Lower leg skin (tissue), 4 donors: ENCODE results near the gene ALDH18A1. TPM values are rescaled to one million over a fixed set of nuclear protein-coding genes. Genes with fewer than 3 reads are reported as not detected.

ENCODE experiments used
- DNase-seq, 2 donors: peaks; one replicate each; pipeline ENCODE4 v3.0.0-alpha.2; 2019; ENCODE audit warnings: low spot score in 2 of 2
- H3K4me3 ChIP-seq: fragments of 200-600 bp; sonication (generic); 2 replicates; pipeline ENCODE4 v1.5.1; 2017; ENCODE audit warnings: mild to moderate bottlenecking, low read depth; ENCODE audit not compliant: poor library complexity, severe bottlenecking
- POLR2A ChIP-seq, 2 donors: fragments of 450-650 bp; IDR thresholded peaks; one replicate each; pipeline ENCODE4 v1.6.1; 2016 to 2017; ENCODE audit warnings: antibody characterized with exemption in 2 of 2, mild to moderate bottlenecking in 1 of 2, moderate library complexity in 1 of 2
- WGBS, 2 donors: methylation state at CpG; one replicate each; pipeline ENCODE4 v1.1.5; 2018; 5-methylcytosine and 5-hydroxymethylcytosine counted together
- intact Hi-C: fragments of 100-400 bp; cut with DNase I; formaldehyde crosslinking; loops from one replicate; pipeline ENCODE4 v1.15.0; 2023; ENCODE audit warnings: low total_unique reads
- total RNA-seq, 4 donors: library from RNA; depleted of rRNA; stranded (reverse); fragments of >200 nt; gene quantifications; one replicate each; pipeline ENCODE4 v1.1.0, GENCODE V29; 2016
- TF ChIP-seq, protein P1 (sequence below), 3 donors: fragments of 450-650 bp; IDR thresholded peaks; one replicate each; pipeline ENCODE4 v1.5.1; 2016; ENCODE audit warnings: antibody characterized with exemption in 3 of 3, mild to moderate bottlenecking in 3 of 3, moderate library complexity in 2 of 3

Gene ALDH18A1
- total RNA-seq, 4 donors from 2014 or later, result 25.1 to 32.4 (median 29.1) TPM

DNA sequence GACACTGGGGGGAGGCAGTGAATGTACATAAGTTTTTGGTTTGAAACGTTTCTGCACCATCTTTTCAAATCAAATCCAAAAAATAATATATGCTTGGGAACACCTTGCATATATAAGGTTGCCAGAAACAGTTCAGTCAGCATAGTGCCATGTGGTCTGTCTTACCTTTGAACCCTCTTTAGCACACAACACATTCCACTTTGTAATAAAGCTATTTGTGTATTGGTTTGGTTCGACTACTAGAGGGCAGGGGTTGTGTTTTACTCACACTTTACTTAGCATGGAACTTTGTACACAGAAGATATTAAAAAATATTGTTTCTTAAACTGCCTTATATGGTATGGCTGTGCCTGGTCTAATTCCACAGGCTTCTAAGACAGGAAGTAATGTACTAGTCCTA, 43.2 kb downstream of the ALDH18A1 start:
- intact Hi-C loops, result no loop called here
- no peak for DNase-seq

GRCh38 chr10:95610727-95611126, 45.8 kb downstream of the ALDH18A1 start:
- intact Hi-C loops, result no loop called here
- no peak overlapping the region for H3K4me3 ChIP-seq
- DNase-seq, result no peak
- no peak for TF ChIP-seq POLR2A (IDR thresholded peaks at IDR 0.05)
- TF ChIP-seq, protein P1, sequence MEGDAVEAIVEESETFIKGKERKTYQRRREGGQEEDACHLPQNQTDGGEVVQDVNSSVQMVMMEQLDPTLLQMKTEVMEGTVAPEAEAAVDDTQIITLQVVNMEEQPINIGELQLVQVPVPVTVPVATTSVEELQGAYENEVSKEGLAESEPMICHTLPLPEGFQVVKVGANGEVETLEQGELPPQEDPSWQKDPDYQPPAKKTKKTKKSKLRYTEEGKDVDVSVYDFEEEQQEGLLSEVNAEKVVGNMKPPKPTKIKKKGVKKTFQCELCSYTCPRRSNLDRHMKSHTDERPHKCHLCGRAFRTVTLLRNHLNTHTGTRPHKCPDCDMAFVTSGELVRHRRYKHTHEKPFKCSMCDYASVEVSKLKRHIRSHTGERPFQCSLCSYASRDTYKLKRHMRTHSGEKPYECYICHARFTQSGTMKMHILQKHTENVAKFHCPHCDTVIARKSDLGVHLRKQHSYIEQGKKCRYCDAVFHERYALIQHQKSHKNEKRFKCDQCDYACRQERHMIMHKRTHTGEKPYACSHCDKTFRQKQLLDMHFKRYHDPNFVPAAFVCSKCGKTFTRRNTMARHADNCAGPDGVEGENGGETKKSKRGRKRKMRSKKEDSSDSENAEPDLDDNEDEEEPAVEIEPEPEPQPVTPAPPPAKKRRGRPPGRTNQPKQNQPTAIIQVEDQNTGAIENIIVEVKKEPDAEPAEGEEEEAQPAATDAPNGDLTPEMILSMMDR (IDR thresholded peaks at IDR 0.05), result no peak
- 93 to 97% methylated on average over 3 of the region's 3 CpGs for WGBS, 2 donors

More for the DNA sequence above, 43.2 kb downstream of the ALDH18A1 start:
- no peak overlapping the region for H3K4me3 ChIP-seq
- TF ChIP-seq, protein P1 (IDR thresholded peaks at IDR 0.05), result no peak
- no peak for TF ChIP-seq POLR2A (IDR thresholded peaks at IDR 0.05)
- 78 to 82% methylated on average over 2 of the region's 2 CpGs for WGBS, 2 donors

DNA sequence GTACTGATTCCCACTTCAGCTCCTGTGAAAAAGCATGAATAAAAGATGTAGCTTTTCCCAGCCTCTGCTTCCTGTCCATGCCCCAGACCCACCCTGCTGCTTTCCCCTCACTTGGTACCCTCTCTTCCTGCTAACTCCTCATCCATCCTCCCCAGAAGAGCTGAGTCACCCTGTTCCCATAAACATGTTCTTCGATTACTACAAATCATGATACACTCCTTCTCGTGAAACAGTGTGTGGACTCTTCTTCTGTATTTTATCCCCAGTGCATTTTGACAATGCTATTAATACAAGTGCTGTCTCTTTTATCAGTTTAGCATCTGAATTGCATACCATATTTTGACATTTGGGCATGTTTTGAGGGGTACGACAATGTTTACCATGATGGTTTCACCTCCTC, 49.6 kb downstream of the ALDH18A1 start:
- intact Hi-C loops, result no loop called here
- H3K4me3 ChIP-seq, result no peak overlapping the region
- TF ChIP-seq, protein P1 (IDR thresholded peaks at IDR 0.05), result no peak
- TF ChIP-seq POLR2A (IDR thresholded peaks at IDR 0.05), result no peak
- 72 to 75% methylated on average over 3 of the region's 3 CpGs for WGBS, 2 donors
- DNase-seq, result no peak

GRCh38 chr10:95605163-95605562, 51.3 kb downstream of the ALDH18A1 start:
- TF ChIP-seq, protein P1 (IDR thresholded peaks at IDR 0.05), result no peak
- no peak for TF ChIP-seq POLR2A (IDR thresholded peaks at IDR 0.05)
- no peak for DNase-seq
- intact Hi-C loops, result no loop called here
- H3K4me3 ChIP-seq, result no peak overlapping the region
- 78 to 81% methylated on average over 3 of the region's 3 CpGs for WGBS, 2 donors

DNA sequence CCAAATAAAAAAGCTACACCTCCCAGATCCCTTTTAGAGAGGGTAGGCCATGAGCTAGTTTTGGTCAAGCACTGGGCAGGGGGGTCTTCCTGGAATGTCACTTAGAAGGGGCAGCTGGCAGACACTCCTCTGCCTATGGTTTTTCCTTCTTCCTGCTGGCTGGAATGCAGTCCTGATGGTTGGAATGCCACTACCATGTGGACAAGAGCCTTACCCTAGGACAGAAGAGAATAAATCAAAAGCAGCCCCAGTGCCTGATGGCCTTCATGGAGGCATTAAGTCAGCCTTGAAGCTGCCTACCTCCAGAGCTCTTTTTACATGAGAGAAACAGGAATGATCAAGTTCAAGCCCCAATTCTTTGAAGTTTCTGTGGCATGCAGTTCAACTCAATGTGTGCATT, 51.9 kb downstream of the ALDH18A1 start:
- no peak for TF ChIP-seq POLR2A (IDR thresholded peaks at IDR 0.05)
- TF ChIP-seq, protein P1 (IDR thresholded peaks at IDR 0.05), result no peak
- DNase-seq, result no peak
- intact Hi-C loops, result loop anchor here (5.0 kb wide), 1 partner anchor 227 kb away; no protein-coding TSS in a partner anchor
- H3K4me3 ChIP-seq, result no peak overlapping the region

DNA sequence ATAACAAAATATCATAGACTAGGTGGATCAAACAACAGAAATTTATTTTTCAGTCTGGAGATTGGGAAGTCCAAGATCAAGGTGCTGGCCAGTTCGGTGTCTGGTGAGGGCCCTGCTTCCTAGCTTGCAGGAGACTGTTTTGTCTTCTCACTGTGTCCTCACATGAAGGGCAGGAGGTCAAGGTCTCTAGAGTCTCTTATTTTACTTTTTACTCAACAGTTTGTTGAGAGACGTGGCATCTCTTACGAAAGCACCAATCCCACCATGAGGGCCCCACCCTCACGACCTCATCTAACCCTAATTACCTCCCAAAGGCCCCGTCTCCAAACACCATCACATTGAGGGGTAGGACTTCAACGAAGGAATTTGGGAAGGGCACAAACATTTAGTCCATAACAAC, 54.1 kb downstream of the ALDH18A1 start:
- intact Hi-C loops, result loop anchor here (5.0 kb wide), 1 partner anchor 225 kb away; no protein-coding TSS in a partner anchor
- WGBS, 2 donors, result 68 to 79% methylated on average over 6 of the region's 6 CpGs
- DNase-seq, result no peak
- TF ChIP-seq POLR2A (IDR thresholded peaks at IDR 0.05), result no peak
- TF ChIP-seq, protein P1 (IDR thresholded peaks at IDR 0.05), result no peak
- H3K4me3 ChIP-seq, result no peak overlapping the region
